Fibroblast of skin of left quadriceps (primary cell): Measurements from ENCODE around the gene HCRTR1.

Experiments
- DNase-seq, 2 experiments: peaks; one replicate each; pipeline ENCODE4 v3.0.0-alpha.2; 2013; ENCODE audit warnings: low read depth in 2 of 2

The HCRTR1 gene

DNA sequence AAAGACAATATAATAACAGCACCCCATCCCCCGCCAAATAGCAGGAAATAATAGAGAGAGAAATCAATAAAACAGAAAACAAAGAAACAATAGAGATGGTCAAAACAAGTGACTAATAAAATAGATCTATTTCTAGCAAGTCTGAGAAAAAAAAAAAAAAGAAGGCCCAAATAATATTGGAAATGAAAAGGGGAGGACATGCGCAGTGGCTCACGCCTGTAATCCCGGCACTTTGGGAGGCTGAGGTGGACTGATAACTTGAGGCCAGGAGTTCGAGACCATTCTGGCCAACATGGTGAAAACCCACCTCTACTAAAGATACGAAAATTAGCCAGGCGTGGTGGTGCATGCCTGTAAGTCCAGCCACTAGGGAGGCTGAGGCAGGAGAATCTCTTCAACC is 18.5 kb upstream of the HCRTR1 start:
- no peak for DNase-seq

- DNase-seq: no peak
These were observed 16.8 kb upstream of the HCRTR1 start for GRCh38 chr1:31600641-31601040.

- DNase-seq: no peak
These were observed 15.4 kb upstream of the HCRTR1 start for GRCh38 chr1:31602081-31602480.

GRCh38 chr1:31605908-31606427 is 11.5 kb upstream of the HCRTR1 start:
- no peak for DNase-seq

DNA sequence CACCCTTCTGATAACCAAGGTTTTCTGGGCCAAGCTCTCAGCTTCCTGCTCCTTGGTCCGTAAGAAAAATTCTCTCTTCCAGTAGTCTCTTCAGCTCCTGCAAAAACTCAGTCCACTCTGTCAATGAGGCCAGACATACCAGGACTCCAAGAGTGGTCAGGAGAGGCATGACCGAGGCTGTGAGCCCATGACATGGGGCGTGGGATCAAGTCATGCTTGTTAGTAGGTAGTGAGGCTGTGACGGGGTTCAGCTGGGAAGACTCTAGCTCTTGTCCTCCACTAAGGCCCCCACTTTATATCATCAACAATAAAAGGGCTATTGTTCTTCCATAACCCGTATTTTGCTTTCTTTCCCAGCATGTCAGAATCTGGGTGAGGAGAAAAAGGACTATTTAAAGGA is 10.1 kb upstream of the HCRTR1 start:
- DNase-seq: no peak

DNA sequence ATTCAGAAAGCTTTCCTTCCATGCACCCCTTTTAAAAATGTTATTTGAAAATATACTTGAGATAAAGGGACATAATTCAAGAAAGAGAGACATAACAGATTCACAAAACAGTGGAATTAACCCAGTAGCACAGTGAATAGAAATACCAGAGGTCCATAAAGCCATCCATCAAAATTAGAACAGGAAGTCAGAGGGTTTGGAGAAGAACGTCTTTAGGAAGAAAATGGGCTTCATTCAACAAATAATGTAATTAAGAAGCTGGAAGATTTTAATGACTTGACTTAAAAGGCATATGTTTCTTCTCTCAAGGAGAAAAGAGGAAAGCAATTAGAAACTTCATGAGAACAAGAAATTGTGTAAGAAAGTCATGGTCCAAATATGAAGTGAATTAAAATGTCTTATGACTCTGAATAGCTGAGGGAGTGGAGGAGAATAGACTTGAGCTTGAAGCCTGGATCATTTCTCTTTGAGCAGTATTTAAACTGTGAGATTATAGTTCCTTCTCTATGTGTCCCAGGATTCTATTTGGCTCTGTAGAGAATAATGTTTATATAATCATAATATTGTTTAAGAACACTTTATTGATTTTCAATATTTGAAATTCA is 7.9 kb upstream of the HCRTR1 start:
- no peak for DNase-seq

DNA sequence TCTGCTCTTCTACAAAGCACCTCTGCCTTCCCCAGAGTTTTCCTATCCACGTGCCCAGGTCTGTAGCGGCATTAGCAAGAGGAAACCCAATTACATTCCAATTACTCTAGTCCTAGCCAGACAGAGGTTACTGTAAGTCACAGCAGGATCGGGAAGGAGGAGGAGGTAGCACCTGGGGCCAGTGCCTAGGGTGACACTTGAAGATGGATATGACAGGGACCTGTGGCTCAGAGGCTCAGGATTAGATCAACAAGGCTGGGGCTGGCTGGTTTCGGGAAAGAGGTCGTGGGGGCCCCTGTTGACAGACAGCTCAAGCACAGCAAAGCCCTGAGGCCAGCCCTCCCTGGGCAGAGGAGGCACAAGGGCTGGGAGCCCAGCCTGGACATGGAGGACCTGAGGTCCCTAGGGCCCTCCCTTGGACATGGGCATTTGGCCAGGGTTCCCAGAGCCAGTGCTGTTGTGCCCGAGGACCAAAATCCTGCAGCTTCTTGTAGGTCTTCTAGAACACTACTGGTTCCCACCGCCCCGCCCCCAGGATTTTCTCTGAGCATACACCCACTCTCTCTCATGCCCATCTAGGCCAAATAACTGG is 3.0 kb upstream of the HCRTR1 start:
- no peak for DNase-seq

GRCh38 chr1:31615414-31615813 is 2.1 kb upstream of the HCRTR1 start:
- DNase-seq: no peak

DNA sequence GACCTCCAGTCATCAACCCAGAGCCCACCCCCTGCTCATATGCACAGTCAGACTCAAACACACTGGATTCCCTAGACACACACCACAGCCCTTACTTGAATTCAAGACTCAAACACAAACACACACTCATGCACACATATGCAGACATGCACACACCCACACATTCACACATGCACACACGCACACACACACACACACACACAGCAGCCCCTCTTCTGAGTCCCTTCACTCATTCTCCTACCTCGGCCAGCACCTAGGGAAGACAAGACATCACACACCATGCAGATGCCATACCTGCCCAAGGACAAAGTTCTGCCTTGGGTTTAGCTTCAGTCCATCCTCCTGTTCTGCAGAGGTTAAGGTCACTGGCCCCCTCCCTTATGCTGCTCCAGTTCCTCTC is 1.6 kb upstream of the HCRTR1 start:
- DNase-seq: no peak

DNA sequence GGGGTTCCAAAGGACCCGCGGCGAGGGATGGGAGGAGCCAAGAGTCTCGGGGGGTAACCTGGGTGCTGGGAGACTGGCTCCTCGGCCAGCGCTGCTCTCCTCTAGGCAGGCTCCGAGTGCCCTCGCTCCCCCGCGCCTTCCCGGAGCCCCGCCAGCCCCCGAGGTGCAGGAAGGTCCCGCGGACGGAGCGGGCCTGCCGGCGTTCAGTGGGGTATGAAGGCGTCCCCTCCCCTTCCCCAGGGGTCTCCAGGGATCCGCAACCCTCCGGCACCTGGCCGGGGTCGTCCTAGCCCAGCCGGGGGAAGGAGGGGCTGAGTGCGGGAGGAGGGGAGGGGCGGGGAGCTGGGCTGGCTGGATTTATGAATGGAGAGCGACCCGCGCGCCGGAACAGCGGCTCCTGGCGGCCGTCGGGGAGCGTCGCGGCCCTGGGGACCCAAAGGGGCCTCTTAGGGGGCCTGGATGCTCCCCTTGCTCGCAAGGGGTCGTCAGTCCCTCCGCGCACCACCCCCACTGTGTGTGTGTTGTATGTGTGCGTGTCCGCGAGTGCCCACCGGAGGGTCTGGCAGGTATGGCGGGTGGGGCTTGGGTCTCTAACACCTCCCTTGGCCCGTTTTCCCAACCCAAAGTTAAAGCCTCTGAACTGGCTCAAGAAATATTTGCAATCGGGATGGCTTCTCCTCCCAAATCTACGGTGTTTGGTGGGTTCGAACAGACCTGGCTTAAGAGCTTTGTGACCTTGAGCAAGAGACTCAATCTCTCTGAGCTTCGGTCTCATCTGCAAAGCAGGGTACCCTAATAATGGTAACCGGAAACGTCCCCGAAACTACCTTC is 642 bp downstream of the HCRTR1 start:
- no peak for DNase-seq

DNA sequence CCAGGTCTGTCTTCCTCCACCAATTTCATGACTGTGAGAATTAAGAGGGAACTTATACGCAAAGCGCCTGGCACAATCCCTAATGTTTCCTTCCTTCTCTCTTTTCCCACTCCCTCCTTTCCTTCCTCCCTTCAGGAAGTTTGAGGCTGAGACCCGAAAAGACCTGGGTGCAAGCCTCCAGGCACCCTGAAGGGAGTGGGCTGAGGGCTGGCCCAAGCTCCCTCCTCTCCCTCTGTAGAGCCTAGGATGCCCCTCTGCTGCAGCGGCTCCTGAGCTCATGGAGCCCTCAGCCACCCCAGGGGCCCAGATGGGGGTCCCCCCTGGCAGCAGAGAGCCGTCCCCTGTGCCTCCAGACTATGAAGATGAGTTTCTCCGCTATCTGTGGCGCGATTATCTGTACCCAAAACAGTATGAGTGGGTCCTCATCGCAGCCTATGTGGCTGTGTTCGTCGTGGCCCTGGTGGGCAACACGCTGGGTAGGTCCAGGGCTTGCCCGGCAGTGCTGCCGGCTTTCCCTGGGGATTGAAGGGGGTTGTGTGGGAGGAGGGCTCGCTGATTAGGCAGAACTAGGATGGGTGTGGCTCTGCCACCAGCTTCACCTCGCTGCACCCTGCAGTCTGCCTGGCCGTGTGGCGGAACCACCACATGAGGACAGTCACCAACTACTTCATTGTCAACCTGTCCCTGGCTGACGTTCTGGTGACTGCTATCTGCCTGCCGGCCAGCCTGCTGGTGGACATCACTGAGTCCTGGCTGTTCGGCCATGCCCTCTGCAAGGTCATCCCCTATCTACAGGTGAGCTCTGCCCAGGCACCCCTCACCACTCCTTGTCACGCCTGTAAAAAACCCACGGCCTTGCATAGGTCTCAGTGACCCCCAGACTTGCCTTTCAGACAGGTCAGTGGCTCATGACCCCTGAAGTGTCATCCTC is 1.7 kb downstream of the HCRTR1 start:
- DNase-seq: no peak

DNA sequence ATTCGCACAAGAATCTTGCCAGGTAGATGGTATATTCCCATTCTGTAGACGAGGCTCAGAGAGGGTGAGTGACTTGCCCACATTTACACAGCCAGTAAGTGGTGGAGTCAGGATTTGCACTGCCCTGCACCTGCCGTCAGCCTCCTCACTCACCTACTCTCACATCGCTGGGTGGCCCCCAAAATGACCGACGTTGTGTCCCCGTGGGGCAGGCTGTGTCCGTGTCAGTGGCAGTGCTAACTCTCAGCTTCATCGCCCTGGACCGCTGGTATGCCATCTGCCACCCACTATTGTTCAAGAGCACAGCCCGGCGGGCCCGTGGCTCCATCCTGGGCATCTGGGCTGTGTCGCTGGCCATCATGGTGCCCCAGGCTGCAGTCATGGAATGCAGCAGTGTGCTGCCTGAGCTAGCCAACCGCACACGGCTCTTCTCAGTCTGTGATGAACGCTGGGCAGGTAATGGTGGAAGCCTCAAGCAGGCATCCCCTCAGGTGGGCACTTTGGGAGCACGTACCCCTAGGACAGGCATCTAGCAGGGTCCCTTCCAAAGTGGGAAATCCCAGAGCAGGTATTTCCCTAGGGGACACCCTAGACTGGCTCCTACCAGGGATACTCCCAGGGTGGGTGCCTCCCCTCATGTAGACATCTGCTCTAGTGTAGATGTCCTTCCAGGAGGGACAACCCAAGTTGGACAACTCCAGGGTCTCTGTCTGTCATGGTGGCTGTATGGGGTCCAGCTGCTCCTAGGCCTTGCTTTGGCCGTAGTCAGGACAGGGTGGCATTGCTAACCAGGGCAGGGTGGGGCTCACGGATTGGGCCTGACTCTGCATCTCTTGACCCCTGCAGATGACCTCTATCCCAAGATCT is 3.4 kb downstream of the HCRTR1 start:
- no peak for DNase-seq

- DNase-seq: no peak
These were observed 4.0 kb downstream of the HCRTR1 start for GRCh38 chr1:31621498-31621820.

- no peak for DNase-seq
These were observed 4.6 kb downstream of the HCRTR1 start for GRCh38 chr1:31621847-31622730.

GRCh38 chr1:31623365-31623764 is 5.9 kb downstream of the HCRTR1 start:
- no peak for DNase-seq

GRCh38 chr1:31624309-31624708 is 6.8 kb downstream of the HCRTR1 start:
- DNase-seq: no peak

- no peak for DNase-seq
These were observed 7.4 kb downstream of the HCRTR1 start for GRCh38 chr1:31624731-31625514.

DNA sequence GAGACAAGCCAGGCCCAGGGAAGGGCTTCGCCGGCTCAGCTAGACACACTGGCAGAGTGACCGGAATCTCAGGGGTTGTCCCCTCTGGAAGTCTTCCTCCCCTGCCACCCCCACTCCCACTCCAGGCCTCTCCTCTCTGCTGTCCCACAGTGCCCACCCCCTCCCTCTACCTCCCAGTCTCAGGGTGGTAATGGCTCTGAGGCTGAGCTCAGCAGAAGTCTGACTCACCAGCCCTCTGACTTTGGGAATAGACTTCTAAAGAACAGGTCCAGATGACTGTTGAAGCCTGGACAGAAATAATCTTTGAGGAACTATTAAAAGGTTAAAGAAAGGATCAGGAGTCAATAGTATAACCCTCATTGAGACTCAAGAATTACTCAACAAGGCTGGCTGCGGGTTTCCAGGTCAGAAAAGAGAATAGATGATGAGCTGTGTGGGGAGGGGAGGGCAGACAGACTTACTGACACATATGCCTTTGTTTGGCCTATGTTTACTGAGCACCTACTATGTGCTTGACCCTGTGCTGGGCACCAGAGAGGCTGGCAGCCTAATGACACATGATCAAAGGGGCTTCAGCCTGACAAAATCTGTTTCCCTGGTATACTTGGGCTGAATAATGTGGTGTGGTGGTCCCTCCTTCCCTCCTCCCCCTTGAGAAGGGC is 8.2 kb downstream of the HCRTR1 start:
- peak in 1 of 2 experiments; percentile 3 for DNase-seq
